ENCODE measurements around the gene SLC13A4. TPM values are rescaled to one million over a fixed set of nuclear protein-coding genes. Genes with fewer than 3 reads are reported as not detected.
A peak's percentile ranks its signal among the peaks of the same experiment; 100 is the strongest.

The SLC13A4 gene
- polyA plus RNA-seq, 1 experiment: 0.04 TPM

GRCh38 chr7:135666156-135666555 lies 61.8 kb downstream of the SLC13A4 start:
- Histone ChIP-seq H3K27me3 (ENCODE audit: control insufficient read depth, insufficient read depth, low read length) (no peaks in the 10 kb centered on the region), H3K36me3 (ENCODE audit: control insufficient read depth, insufficient read depth, low read length) (no peaks in the 10 kb centered on the region; the same call in 1 of the 2 replicates), H3K4me3 (ENCODE audit: low read depth, low read length) (no peak overlapping the region)
- no peak for TF ChIP-seq CTCF (IDR thresholded peaks at IDR 0.05; ENCODE audit: insufficient read depth, low read depth, low read length)
- DNase-seq (ENCODE audit: low read depth): no peak
- CTCF ChIA-PET: interaction anchor here (0.6 kb wide), 1 partner anchor 1960 kb away, joined by 3 read pairs; no protein-coding TSS in a partner anchor
- POLR2A ChIA-PET: no interaction called here

GRCh38 chr7:135665042-135665441 lies 62.9 kb downstream of the SLC13A4 start:
- Histone ChIP-seq H3K36me3 (ENCODE audit: control insufficient read depth, insufficient read depth, low read length) (no peaks in the 10 kb centered on the region; the same call in 1 of the 2 replicates), H3K4me3 (ENCODE audit: low read depth, low read length) (no peak overlapping the region), H3K27me3 (ENCODE audit: control insufficient read depth, insufficient read depth, low read length) (no peaks in the 10 kb centered on the region)
- ChIA-PET CTCF (interaction anchor here (1.1 to 4.5 kb wide), 2 partner anchors 8 to 391 kb away, joined by 3 to 39 read pairs; no protein-coding TSS in a partner anchor), POLR2A (no interaction called here)
- no peak for DNase-seq (ENCODE audit: low read depth)
- no peak for TF ChIP-seq CTCF (IDR thresholded peaks at IDR 0.05; ENCODE audit: insufficient read depth, low read depth, low read length)

GRCh38 chr7:135664046-135664589 lies 63.9 kb downstream of the SLC13A4 start:
- ChIA-PET CTCF (interaction anchor here (0.6 to 4.5 kb wide), 5 partner anchors 9 to 383 kb away, joined by 3 to 39 read pairs (median 10); no protein-coding TSS in a partner anchor), POLR2A (interaction anchor here (0.6 kb wide), 1 partner anchor 9 kb away, joined by 3 read pairs; no protein-coding TSS in a partner anchor)
- H3K4me3 ChIP-seq (ENCODE audit: low read depth, low read length): no peak overlapping the region
- no peaks in the 10 kb centered on the region; the same call in 1 of the 2 replicates for H3K36me3 ChIP-seq (ENCODE audit: control insufficient read depth, insufficient read depth, low read length)
- no peak for TF ChIP-seq CTCF (IDR thresholded peaks at IDR 0.05; ENCODE audit: insufficient read depth, low read depth, low read length)
- H3K27me3 ChIP-seq (ENCODE audit: control insufficient read depth, insufficient read depth, low read length): no peaks in the 10 kb centered on the region
- DNase-seq (ENCODE audit: low read depth): no peak

GRCh38 chr7:135662373-135663114 lies 65.4 kb downstream of the SLC13A4 start, which contains the start of gene STMP1:
STMP1 (plus strand) TSS chr7:135662514.
- TF ChIP-seq CTCF (IDR thresholded peaks at IDR 0.05; ENCODE audit: insufficient read depth, low read depth, low read length): peak; percentile 77; the same call in 1 of the 2 replicates
- Histone ChIP-seq H3K36me3 (ENCODE audit: control insufficient read depth, insufficient read depth, low read length) (no peaks in the 10 kb centered on the region; the same call in 1 of the 2 replicates), H3K4me3 (ENCODE audit: low read depth, low read length) (peak within 1 kb of the TSS; percentile 100), H3K27me3 (ENCODE audit: control insufficient read depth, insufficient read depth, low read length) (no peaks in the 10 kb centered on the region)
- peak; percentile 69 for DNase-seq (ENCODE audit: low read depth)
- POLR2A ChIA-PET: interaction anchor here (0.6 to 1.2 kb wide), 4 partner anchors 23 to 676 kb away, joined by 3 to 14 read pairs (median 3); no protein-coding TSS in a partner anchor
- CTCF ChIA-PET: interaction anchor here (0.6 to 4.5 kb wide), 26 partner anchors 10 to 775 kb away, joined by 3 to 39 read pairs (median 4); no protein-coding TSS in a partner anchor

- peak overlapping the region; percentile 100 for H3K4me3 ChIP-seq (ENCODE audit: low read depth, low read length)
- no peak; the same call in 1 of the 2 replicates for TF ChIP-seq CTCF (IDR thresholded peaks at IDR 0.05; ENCODE audit: insufficient read depth, low read depth, low read length)
- no peaks in the 10 kb centered on the region; the same call in 1 of the 2 replicates for H3K36me3 ChIP-seq (ENCODE audit: control insufficient read depth, insufficient read depth, low read length)
- CTCF ChIA-PET: interaction anchor here (0.7 to 4.5 kb wide), 23 partner anchors 11 to 387 kb away, joined by 3 to 39 read pairs (median 4); no protein-coding TSS in a partner anchor
- DNase-seq (ENCODE audit: low read depth): no peak
- H3K27me3 ChIP-seq (ENCODE audit: control insufficient read depth, insufficient read depth, low read length): no peaks in the 10 kb centered on the region
- POLR2A ChIA-PET: interaction anchor here (0.7 kb wide), 2 partner anchors 146 to 675 kb away, joined by 3 read pairs; no protein-coding TSS in a partner anchor
Measured at GRCh38 chr7:135662123-135662372, 65.9 kb downstream of the SLC13A4 start.
